Fibroblast of the conjunctiva (primary cell): ENCODE measurements around the gene GBX2.

ENCODE experiments used
- DNase-seq: peaks from one replicate; pipeline ENCODE4 v3.0.0-alpha.2; 2010; ENCODE audit warnings: low read depth

Gene GBX2

DNA sequence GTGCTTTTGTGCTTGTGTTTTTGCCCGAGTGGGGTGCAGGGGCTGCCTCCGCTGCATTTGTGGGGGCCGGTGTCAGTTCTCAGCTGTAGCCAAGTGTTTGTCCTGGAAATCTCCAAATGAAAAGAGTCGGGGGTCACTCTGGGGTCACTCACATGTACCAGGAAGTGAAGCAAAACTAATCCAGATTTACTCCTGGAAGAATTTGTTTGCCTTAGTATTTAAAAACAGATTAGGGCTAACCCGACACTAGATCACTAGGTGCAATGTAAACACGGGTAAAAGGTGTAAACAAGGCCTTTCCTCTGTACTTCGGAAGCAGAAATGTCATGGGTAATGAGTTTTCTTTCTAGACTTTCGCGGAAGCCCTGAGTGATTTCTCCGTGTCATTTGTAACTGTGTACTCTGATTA lies 50.3 kb downstream of the GBX2 start:
- DNase-seq = no peak

DNA sequence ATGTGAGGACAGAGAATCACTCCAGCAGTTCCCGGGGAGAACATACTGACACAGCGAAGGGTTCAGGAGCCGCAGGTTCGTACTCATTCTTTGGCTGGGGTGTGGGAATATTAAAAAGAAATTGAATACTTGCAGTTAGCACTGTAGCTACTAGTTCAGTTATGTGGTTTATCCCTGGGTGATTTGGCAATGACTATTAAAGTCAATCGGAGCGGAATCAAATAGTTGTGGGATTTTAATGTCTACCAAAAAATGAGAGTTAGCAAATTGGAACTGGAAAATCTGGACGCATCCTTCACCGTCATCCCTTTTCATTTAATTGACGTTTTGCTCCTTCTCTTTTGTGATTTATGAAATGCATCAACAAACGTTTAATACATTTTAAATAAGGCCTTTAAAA lies 50.8 kb downstream of the GBX2 start:
- no peak for DNase-seq
